NT2/D1 (cell line): ENCODE data around the gene TRABD2B.
A peak's percentile ranks its signal among the peaks of the same experiment; 100 is the strongest.

ENCODE experiments used
- DNase-seq: peaks from one replicate; pipeline ENCODE4 v3.0.0-alpha.2; 2011; ENCODE audit warnings: low read depth, low spot score
- H3K27me3 ChIP-seq: 2 replicates; pipeline ENCODE4 v1.6.0; 2011; ENCODE audit warnings: mild to moderate bottlenecking; ENCODE audit not compliant: insufficient read length, insufficient read depth
- H3K36me3 ChIP-seq: 2 replicates; pipeline ENCODE4 v1.6.1; 2011; ENCODE audit warnings: mild to moderate bottlenecking, low read length, mixed read lengths; ENCODE audit not compliant: insufficient read depth, insufficient read length
- H3K4me1 ChIP-seq: 2 replicates; pipeline ENCODE4 v1.5.1; 2011; ENCODE audit not compliant: insufficient read depth, insufficient read length
- H3K4me3 ChIP-seq: 2 replicates; pipeline ENCODE4 v1.5.1; 2011; ENCODE audit warnings: low read depth; ENCODE audit not compliant: insufficient read length
- H3K9ac ChIP-seq: 2 replicates; pipeline ENCODE4 v1.6.0; 2011; ENCODE audit warnings: low read depth; ENCODE audit not compliant: insufficient read length
- H3K9me3 ChIP-seq: 2 replicates; pipeline ENCODE4 v1.5.1; 2011; ENCODE audit warnings: mild to moderate bottlenecking, low read length; ENCODE audit not compliant: insufficient read depth
- SUZ12 ChIP-seq: IDR thresholded peaks from 2 replicates; pipeline ENCODE4 v1.6.1; 2011; ENCODE audit not compliant: insufficient read length, insufficient read depth; ENCODE audit errors: extremely low read depth
- YY1 ChIP-seq: IDR thresholded peaks from 2 replicates; pipeline ENCODE4 v1.6.1; 2011; ENCODE audit not compliant: insufficient read length, insufficient read depth
- ZNF274 ChIP-seq: IDR thresholded peaks from 2 replicates; pipeline ENCODE4 v1.6.1; 2011; ENCODE audit warnings: mild to moderate bottlenecking, low read depth, low read length

Gene TRABD2B

GRCh38 chr1:47992720-47993415 lies 4.3 kb downstream of the TRABD2B start:
- H3K4me1 ChIP-seq, result peaks cover 12% of the 10 kb centered on the region
- no peak overlapping the region for H3K4me3 ChIP-seq
- H3K36me3 ChIP-seq, result peaks cover 59% of the 10 kb centered on the region
- H3K9ac ChIP-seq, result no peak overlapping the region
- DNase-seq, result no peak
- TF ChIP-seq SUZ12 (no peak), ZNF274 (no peak), YY1 (no peak)
- no peaks in the 10 kb centered on the region for H3K9me3 ChIP-seq
- peaks cover 17% of the 10 kb centered on the region for H3K27me3 ChIP-seq

GRCh38 chr1:47991673-47992072 lies 5.5 kb downstream of the TRABD2B start:
- no peak for TF ChIP-seq ZNF274
- no peak for TF ChIP-seq SUZ12
- no peak for TF ChIP-seq YY1

GRCh38 chr1:47991187-47991586 lies 6.0 kb downstream of the TRABD2B start:
- no peaks in the 10 kb centered on the region for H3K9me3 ChIP-seq
- H3K4me1 ChIP-seq, result peaks cover 19% of the 10 kb centered on the region
- peaks cover 15% of the 10 kb centered on the region for H3K27me3 ChIP-seq
- no peak overlapping the region for H3K9ac ChIP-seq
- no peak for TF ChIP-seq YY1
- no peak for TF ChIP-seq ZNF274
- TF ChIP-seq SUZ12, result no peak
- peaks cover 66% of the 10 kb centered on the region for H3K36me3 ChIP-seq
- DNase-seq, result no peak
- no peak overlapping the region for H3K4me3 ChIP-seq

More at GRCh38 chr1:47991673-47992072, 5.5 kb downstream of the TRABD2B start:
- no peaks in the 10 kb centered on the region for H3K9me3 ChIP-seq
- H3K36me3 ChIP-seq, result peaks cover 66% of the 10 kb centered on the region
- peaks cover 19% of the 10 kb centered on the region for H3K4me1 ChIP-seq
- H3K9ac ChIP-seq, result no peak overlapping the region
- DNase-seq, result no peak
- no peak overlapping the region for H3K4me3 ChIP-seq
- peaks cover 15% of the 10 kb centered on the region for H3K27me3 ChIP-seq

GRCh38 chr1:47990286-47990685 lies 6.9 kb downstream of the TRABD2B start:
- TF ChIP-seq ZNF274 (no peak), YY1 (no peak), SUZ12 (no peak)
- H3K9me3 ChIP-seq, result no peaks in the 10 kb centered on the region
- peaks cover 11% of the 10 kb centered on the region for H3K27me3 ChIP-seq
- no peak overlapping the region for H3K9ac ChIP-seq
- H3K4me1 ChIP-seq, result peaks cover 16% of the 10 kb centered on the region
- H3K4me3 ChIP-seq, result no peak overlapping the region
- no peak for DNase-seq
- peaks cover 66% of the 10 kb centered on the region for H3K36me3 ChIP-seq

GRCh38 chr1:47987601-47988000 lies 9.6 kb downstream of the TRABD2B start:
- H3K27me3 ChIP-seq, result peaks cover 18% of the 10 kb centered on the region
- H3K4me3 ChIP-seq, result no peak overlapping the region
- TF ChIP-seq SUZ12 (no peak), ZNF274 (no peak), YY1 (no peak)
- peaks cover 25% of the 10 kb centered on the region for H3K4me1 ChIP-seq
- peaks cover 43% of the 10 kb centered on the region for H3K36me3 ChIP-seq
- no peak overlapping the region for H3K9ac ChIP-seq
- no peaks in the 10 kb centered on the region for H3K9me3 ChIP-seq
- DNase-seq, result no peak

GRCh38 chr1:47986761-47987200 lies 10.4 kb downstream of the TRABD2B start:
- DNase-seq, result no peak
- Histone ChIP-seq H3K36me3 (peaks cover 36% of the 10 kb centered on the region), H3K9ac (no peak overlapping the region), H3K4me1 (peaks cover 23% of the 10 kb centered on the region), H3K4me3 (no peak overlapping the region), H3K9me3 (no peaks in the 10 kb centered on the region), H3K27me3 (peaks cover 26% of the 10 kb centered on the region)
- TF ChIP-seq YY1 (no peak), SUZ12 (no peak), ZNF274 (no peak)

GRCh38 chr1:47985018-47985417 lies 12.2 kb downstream of the TRABD2B start:
- TF ChIP-seq YY1, result no peak
- no peak for TF ChIP-seq SUZ12
- TF ChIP-seq ZNF274, result no peak
- Histone ChIP-seq H3K27me3 (peaks cover 34% of the 10 kb centered on the region), H3K4me3 (peak overlapping the region; percentile 22), H3K36me3 (peaks cover 23% of the 10 kb centered on the region), H3K4me1 (peaks cover 23% of the 10 kb centered on the region), H3K9me3 (no peaks in the 10 kb centered on the region), H3K9ac (peak overlapping the region; percentile 82)
- no peak for DNase-seq
